HEK293 (cell line): Measurements from ENCODE around the gene HAUS8.
A peak's percentile ranks its signal among the peaks of the same experiment; 100 is the strongest.
"Not testable (repeated sequence)": the region's sequence is repeated elsewhere in the genome, so short reads cannot be mapped to it uniquely, and the experiment has no call there.

Experiments used
- CTCF ChIA-PET: fragments of 350-600 bp; formaldehyde crosslinking; extraction: SDS; loops from one replicate; lab custom pipeline; 2021; ENCODE audit warnings: antibody characterized with exemption; lab: Yijun Ruan, JAX
- POLR2A ChIA-PET: fragments of 300-600 bp; formaldehyde crosslinking; extraction: SDS; loops from one replicate; lab custom pipeline; 2020; ENCODE audit warnings: antibody characterized with exemption, inconsistent platforms; lab: Yijun Ruan, JAX
- H3K27ac ChIP-seq: fragments of 200-500 bp; sonication (Bioruptor generic); 2 replicates; pipeline ENCODE4 v1.5.1; 2014; ENCODE audit warnings: low read depth, low read length, control low read depth, inconsistent platforms; ENCODE audit errors: extremely low read depth
- H3K36me3 ChIP-seq, 2 experiments: fragments of 200-500 bp in 1 of 2; sonication (Bioruptor generic) in 1 of 2; 1 replicate in 1 of 2; 2 replicates in 1 of 2; pipeline ENCODE4 v1.5.1; 2014 to 2017; ENCODE audit warnings: inconsistent platforms in 2 of 2, low read length in 2 of 2; ENCODE audit not compliant: control insufficient read depth in 2 of 2, insufficient read depth in 1 of 2
- H3K4me1 ChIP-seq: fragments of 200-500 bp; sonication (Bioruptor generic); 2 replicates; pipeline ENCODE4 v1.5.1; 2014; ENCODE audit warnings: mild to moderate bottlenecking, low read length, inconsistent platforms; ENCODE audit not compliant: control insufficient read depth, insufficient read depth
- H3K4me3 ChIP-seq: 2 replicates; pipeline ENCODE4 v1.5.1; 2011; ENCODE audit warnings: low read depth, mild to moderate bottlenecking, control low read depth, low read length, moderate library complexity
- H3K9me3 ChIP-seq: fragments of 200-500 bp; sonication (Bioruptor generic); 2 replicates; pipeline ENCODE4 v1.5.1; 2014; ENCODE audit warnings: low read depth, low read length, inconsistent platforms; ENCODE audit not compliant: control insufficient read depth, insufficient read depth
- EGR2 ChIP-seq: fragments of 450-650 bp; formaldehyde crosslinking; IDR thresholded peaks from 2 replicates; pipeline ENCODE4 v1.5.1; 2016; ENCODE audit warnings: low read depth, missing biosample characterization, missing genetic modification characterization
- GLIS2 ChIP-seq: fragments of 450-650 bp; formaldehyde crosslinking; IDR thresholded peaks from 2 replicates; pipeline ENCODE4 v1.5.1; 2016; ENCODE audit warnings: missing biosample characterization, missing genetic modification characterization
- KLF1 ChIP-seq: fragments of 450-650 bp; formaldehyde crosslinking; IDR thresholded peaks from 2 replicates; pipeline ENCODE4 v1.5.1; 2016; ENCODE audit warnings: missing biosample characterization, missing genetic modification characterization
- KLF8 ChIP-seq: fragments of 450-650 bp; formaldehyde crosslinking; IDR thresholded peaks from 2 replicates; pipeline ENCODE4 v1.5.1; 2016; ENCODE audit warnings: missing biosample characterization, missing genetic modification characterization
- SETDB1 ChIP-seq: IDR thresholded peaks from one replicate; pipeline ENCODE4 v1.6.1; 2017; ENCODE audit warnings: mild to moderate bottlenecking, low read length, moderate library complexity, mixed read lengths; ENCODE audit not compliant: insufficient read length
- ZFP37 ChIP-seq: fragments of 450-650 bp; formaldehyde crosslinking; IDR thresholded peaks from 2 replicates; pipeline ENCODE4 v1.5.1; 2016; ENCODE audit warnings: missing biosample characterization, missing genetic modification characterization
- ZNF433 ChIP-seq: fragments of 450-650 bp; formaldehyde crosslinking; IDR thresholded peaks from 2 replicates; pipeline ENCODE4 v1.5.1; 2016; ENCODE audit warnings: missing biosample characterization, missing genetic modification characterization, low read depth
- ZNF623 ChIP-seq: fragments of 450-650 bp; formaldehyde crosslinking; IDR thresholded peaks from 2 replicates; pipeline ENCODE4 v1.5.1; 2016; ENCODE audit warnings: missing biosample characterization, missing genetic modification characterization
- ZNF658 ChIP-seq: fragments of 450-650 bp; formaldehyde crosslinking; IDR thresholded peaks from 2 replicates; pipeline ENCODE4; 2016; ENCODE audit warnings: missing biosample characterization, missing genetic modification characterization
- ZNF670 ChIP-seq: fragments of 450-650 bp; formaldehyde crosslinking; IDR thresholded peaks from 2 replicates; pipeline ENCODE4 v1.5.1; 2016; ENCODE audit warnings: missing biosample characterization, missing genetic modification characterization, low read depth
- TF ChIP-seq, protein P1 (sequence below): fragments of 450-650 bp; formaldehyde crosslinking; IDR thresholded peaks from 2 replicates; pipeline ENCODE4 v1.5.1; 2016; ENCODE audit warnings: missing biosample characterization, missing genetic modification characterization
- TF ChIP-seq, protein P2 (sequence below): fragments of 450-650 bp; formaldehyde crosslinking; IDR thresholded peaks from 2 replicates; pipeline ENCODE4 v1.5.1; 2016; ENCODE audit warnings: missing biosample characterization, missing genetic modification characterization
- TF ChIP-seq, protein P3 (sequence below): fragments of 450-650 bp; formaldehyde crosslinking; IDR thresholded peaks from 2 replicates; pipeline ENCODE4; 2016; ENCODE audit warnings: missing biosample characterization, missing genetic modification characterization
- TF ChIP-seq, protein P4 (sequence below): fragments of 450-650 bp; formaldehyde crosslinking; IDR thresholded peaks from 2 replicates; pipeline ENCODE4 v1.5.1; 2016; ENCODE audit warnings: missing biosample characterization, missing genetic modification characterization
- TF ChIP-seq, protein P5 (sequence below): fragments of 450-650 bp; formaldehyde crosslinking; IDR thresholded peaks from 2 replicates; pipeline ENCODE4 v1.5.1; 2016; ENCODE audit warnings: missing biosample characterization, missing genetic modification characterization

Gene HAUS8

DNA sequence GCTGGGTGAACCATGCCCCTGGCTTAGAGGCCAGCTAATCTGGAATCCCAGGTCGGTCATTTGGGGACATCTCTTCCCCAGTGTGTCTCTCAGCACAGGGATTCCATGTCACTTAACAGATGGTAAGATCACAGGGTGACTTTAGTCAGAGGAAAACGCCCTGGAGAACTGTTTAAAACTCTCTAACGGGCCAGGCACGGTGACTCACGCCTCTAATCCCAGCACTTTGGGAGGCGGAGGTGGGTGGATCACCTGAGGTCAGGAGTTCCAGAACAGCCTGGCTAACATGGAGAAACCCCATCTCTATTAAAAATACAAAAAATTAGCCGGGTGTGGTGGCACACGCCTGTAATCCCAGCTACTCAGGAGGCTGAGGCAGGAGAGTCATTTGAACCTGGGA lies 50.3 kb downstream of the HAUS8 start:
- H3K4me1 ChIP-seq, POLR2A ChIA-PET, H3K27ac ChIP-seq, H3K4me3 ChIP-seq, H3K9me3 ChIP-seq, H3K36me3 ChIP-seq, CTCF ChIA-PET: not testable (repeated sequence)
- TF ChIP-seq KLF1 (peak; percentile 97), EGR2 (tag by site-specific recombination) (peak; percentile 33; the same call in 1 of the 2 replicates)

DNA sequence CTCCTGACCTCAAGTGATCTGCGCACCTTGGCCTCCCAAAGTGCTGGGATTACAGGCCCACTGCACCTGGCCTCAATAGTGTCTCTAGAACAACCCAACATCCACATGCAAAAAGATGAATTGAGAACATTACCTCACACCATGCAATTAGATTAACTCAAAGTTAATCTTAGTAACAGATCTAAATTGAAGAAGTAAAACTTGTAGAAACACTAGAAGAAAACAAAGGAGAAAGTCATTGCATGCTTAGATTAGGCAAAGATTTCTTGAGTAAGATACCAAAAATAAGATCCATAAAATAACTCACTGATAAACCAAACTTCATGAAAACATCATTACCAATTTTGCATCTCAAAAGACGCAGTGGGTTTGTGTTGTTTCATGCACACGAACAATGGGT lies 51.4 kb downstream of the HAUS8 start:
- POLR2A ChIA-PET = no interaction called here
- no peaks in the 10 kb centered on the region for H3K4me1 ChIP-seq
- no peaks in the 10 kb centered on the region for H3K36me3 ChIP-seq
- no peak overlapping the region for H3K27ac ChIP-seq
- H3K4me3 ChIP-seq = no peak overlapping the region
- peak; percentile 37 for TF ChIP-seq SETDB1
- TF ChIP-seq, protein P1, sequence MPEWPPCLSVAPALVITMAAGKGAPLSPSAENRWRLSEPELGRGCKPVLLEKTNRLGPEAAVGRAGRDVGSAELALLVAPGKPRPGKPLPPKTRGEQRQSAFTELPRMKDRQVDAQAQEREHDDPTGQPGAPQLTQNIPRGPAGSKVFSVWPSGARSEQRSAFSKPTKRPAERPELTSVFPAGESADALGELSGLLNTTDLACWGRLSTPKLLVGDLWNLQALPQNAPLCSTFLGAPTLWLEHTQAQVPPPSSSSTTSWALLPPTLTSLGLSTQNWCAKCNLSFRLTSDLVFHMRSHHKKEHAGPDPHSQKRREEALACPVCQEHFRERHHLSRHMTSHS (tag by site-specific recombination) = no peak
- CTCF ChIA-PET = no interaction called here
- H3K9me3 ChIP-seq = no peaks in the 10 kb centered on the region

DNA sequence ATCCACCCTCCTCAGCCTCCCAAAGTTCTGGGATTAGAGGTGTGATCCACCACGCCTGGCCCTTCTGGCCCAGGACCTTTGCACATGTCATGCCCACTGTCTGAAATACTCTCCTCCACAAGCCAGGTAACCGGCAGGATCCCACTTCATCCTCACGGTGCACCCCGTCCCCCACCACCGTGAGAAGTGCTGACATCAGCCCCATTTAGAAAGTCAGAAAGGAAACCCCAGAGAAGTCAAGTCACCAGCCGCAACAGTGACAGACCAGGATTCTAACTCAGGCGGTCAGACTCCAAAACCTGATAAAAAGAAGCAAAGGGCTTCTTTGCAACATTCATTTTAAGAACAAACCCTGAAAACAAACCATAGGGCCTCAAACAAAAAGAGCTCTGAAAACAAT lies 52.5 kb downstream of the HAUS8 start:
- Histone ChIP-seq H3K4me3 (no peak overlapping the region), H3K27ac (no peak overlapping the region), H3K4me1 (no peaks in the 10 kb centered on the region), H3K36me3 (no peaks in the 10 kb centered on the region), H3K9me3 (no peaks in the 10 kb centered on the region)
- no peak for TF ChIP-seq ZNF658 (tag by site-specific recombination)
- TF ChIP-seq, protein P2, sequence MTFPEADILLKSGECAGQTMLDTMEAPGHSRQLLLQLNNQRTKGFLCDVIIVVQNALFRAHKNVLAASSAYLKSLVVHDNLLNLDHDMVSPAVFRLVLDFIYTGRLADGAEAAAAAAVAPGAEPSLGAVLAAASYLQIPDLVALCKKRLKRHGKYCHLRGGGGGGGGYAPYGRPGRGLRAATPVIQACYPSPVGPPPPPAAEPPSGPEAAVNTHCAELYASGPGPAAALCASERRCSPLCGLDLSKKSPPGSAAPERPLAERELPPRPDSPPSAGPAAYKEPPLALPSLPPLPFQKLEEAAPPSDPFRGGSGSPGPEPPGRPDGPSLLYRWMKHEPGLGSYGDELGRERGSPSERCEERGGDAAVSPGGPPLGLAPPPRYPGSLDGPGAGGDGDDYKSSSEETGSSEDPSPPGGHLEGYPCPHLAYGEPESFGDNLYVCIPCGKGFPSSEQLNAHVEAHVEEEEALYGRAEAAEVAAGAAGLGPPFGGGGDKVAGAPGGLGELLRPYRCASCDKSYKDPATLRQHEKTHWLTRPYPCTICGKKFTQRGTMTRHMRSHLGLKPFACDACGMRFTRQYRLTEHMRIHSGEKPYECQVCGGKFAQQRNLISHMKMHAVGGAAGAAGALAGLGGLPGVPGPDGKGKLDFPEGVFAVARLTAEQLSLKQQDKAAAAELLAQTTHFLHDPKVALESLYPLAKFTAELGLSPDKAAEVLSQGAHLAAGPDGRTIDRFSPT (tag by site-specific recombination) = no peak
- no peak for TF ChIP-seq GLIS2 (tag by site-specific recombination)
- TF ChIP-seq ZNF670 (tag by site-specific recombination) = no peak
- 0 out of 2 replicates have a peak, but pooled peaks have one; percentile 25 for TF ChIP-seq ZNF623 (tag by site-specific recombination)
- no peak for TF ChIP-seq ZFP37 (tag by site-specific recombination)
- ChIA-PET CTCF (no interaction called here), POLR2A (no interaction called here)

DNA sequence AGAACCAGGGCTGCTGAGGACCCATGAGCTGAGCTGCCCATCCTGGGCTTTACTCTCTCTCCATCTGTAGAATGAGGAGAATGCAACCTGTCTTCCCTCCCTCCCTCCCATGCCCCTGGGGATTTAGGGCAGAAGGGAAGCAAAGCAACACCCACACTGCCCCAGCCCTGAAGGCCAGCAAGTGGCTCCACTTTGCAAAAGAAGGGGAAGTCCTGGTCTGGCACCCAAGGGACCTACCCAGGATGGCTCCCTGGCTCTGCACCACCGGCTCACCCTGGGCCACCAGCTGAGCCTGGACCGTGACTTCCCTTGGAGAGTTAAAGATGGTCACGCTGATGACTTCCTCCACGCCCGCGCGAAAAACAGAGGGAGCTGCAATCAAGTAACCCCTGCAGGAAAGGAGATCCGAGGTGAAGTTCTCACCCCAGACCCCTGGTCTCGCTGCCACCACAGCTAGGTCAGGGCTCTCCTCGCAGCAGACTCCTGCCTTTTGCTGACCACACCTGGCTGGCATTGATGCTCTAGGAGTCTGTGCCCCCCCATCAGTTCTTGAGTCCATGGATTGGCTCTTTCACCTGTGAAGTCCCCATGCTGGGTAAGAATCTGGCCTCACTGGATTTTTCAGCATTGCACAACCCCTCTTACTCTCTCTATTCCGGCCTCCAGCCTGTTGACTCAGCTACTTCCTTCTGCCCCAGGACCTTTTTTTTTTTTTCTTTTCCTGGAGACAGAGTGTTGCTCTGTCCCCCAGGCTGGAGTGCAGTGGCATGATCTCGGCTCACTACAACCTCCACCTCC lies 53.3 kb downstream of the HAUS8 start:
- no peaks in the 10 kb centered on the region for H3K4me1 ChIP-seq
- TF ChIP-seq KLF8 (no peak), ZNF433 (no peak)
- TF ChIP-seq, protein P3, sequence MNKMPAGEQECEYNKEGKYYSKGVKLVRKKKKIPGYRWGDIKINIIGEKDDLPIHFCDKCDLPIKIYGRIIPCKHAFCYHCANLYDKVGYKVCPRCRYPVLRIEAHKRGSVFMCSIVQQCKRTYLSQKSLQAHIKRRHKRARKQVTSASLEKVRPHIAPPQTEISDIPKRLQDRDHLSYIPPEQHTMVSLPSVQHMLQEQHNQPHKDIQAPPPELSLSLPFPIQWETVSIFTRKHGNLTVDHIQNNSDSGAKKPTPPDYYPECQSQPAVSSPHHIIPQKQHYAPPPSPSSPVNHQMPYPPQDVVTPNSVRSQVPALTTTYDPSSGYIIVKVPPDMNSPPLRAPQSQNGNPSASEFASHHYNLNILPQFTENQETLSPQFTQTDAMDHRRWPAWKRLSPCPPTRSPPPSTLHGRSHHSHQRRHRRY (tag by site-specific recombination) = no peak
- TF ChIP-seq, protein P4, sequence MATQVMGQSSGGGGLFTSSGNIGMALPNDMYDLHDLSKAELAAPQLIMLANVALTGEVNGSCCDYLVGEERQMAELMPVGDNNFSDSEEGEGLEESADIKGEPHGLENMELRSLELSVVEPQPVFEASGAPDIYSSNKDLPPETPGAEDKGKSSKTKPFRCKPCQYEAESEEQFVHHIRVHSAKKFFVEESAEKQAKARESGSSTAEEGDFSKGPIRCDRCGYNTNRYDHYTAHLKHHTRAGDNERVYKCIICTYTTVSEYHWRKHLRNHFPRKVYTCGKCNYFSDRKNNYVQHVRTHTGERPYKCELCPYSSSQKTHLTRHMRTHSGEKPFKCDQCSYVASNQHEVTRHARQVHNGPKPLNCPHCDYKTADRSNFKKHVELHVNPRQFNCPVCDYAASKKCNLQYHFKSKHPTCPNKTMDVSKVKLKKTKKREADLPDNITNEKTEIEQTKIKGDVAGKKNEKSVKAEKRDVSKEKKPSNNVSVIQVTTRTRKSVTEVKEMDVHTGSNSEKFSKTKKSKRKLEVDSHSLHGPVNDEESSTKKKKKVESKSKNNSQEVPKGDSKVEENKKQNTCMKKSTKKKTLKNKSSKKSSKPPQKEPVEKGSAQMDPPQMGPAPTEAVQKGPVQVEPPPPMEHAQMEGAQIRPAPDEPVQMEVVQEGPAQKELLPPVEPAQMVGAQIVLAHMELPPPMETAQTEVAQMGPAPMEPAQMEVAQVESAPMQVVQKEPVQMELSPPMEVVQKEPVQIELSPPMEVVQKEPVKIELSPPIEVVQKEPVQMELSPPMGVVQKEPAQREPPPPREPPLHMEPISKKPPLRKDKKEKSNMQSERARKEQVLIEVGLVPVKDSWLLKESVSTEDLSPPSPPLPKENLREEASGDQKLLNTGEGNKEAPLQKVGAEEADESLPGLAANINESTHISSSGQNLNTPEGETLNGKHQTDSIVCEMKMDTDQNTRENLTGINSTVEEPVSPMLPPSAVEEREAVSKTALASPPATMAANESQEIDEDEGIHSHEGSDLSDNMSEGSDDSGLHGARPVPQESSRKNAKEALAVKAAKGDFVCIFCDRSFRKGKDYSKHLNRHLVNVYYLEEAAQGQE (tag by site-specific recombination) = no peak
- TF ChIP-seq, protein P5, sequence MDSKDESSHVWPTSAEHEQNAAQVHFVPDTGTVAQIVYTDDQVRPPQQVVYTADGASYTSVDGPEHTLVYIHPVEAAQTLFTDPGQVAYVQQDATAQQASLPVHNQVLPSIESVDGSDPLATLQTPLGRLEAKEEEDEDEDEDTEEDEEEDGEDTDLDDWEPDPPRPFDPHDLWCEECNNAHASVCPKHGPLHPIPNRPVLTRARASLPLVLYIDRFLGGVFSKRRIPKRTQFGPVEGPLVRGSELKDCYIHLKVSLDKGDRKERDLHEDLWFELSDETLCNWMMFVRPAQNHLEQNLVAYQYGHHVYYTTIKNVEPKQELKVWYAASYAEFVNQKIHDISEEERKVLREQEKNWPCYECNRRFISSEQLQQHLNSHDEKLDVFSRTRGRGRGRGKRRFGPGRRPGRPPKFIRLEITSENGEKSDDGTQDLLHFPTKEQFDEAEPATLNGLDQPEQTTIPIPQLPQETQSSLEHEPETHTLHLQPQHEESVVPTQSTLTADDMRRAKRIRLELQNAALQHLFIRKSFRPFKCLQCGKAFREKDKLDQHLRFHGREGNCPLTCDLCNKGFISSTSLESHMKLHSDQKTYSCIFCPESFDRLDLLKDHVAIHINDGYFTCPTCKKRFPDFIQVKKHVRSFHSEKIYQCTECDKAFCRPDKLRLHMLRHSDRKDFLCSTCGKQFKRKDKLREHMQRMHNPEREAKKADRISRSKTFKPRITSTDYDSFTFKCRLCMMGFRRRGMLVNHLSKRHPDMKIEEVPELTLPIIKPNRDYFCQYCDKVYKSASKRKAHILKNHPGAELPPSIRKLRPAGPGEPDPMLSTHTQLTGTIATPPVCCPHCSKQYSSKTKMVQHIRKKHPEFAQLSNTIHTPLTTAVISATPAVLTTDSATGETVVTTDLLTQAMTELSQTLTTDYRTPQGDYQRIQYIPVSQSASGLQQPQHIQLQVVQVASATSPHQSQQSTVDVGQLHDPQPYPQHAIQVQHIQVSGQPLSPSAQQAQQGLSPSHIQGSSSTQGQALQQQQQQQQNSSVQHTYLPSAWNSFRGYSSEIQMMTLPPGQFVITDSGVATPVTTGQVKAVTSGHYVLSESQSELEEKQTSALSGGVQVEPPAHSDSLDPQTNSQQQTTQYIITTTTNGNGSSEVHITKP (tag by site-specific recombination) = no peak

More for the DNA sequence above, 53.3 kb downstream of the HAUS8 start:
- H3K9me3 ChIP-seq = no peaks in the 10 kb centered on the region
- ChIA-PET CTCF (interaction anchor here (0.6 kb wide), 1 partner anchor 32 kb away, joined by 9 read pairs; no protein-coding TSS in a partner anchor), POLR2A (no interaction called here)
- H3K27ac ChIP-seq = no peak overlapping the region
- H3K4me3 ChIP-seq = no peak overlapping the region
- no peaks in the 10 kb centered on the region for H3K36me3 ChIP-seq
